ENCODE results near the gene PWP1. TPM values are rescaled to one million over a fixed set of nuclear protein-coding genes. Genes with fewer than 3 reads are reported as not detected.
"Not testable (repeated sequence)": the region's sequence is repeated elsewhere in the genome, so short reads cannot be mapped to it uniquely, and the experiment has no call there.

The PWP1 gene
- total RNA-seq, 1 experiment from 2014 or later: 77.7 TPM

DNA sequence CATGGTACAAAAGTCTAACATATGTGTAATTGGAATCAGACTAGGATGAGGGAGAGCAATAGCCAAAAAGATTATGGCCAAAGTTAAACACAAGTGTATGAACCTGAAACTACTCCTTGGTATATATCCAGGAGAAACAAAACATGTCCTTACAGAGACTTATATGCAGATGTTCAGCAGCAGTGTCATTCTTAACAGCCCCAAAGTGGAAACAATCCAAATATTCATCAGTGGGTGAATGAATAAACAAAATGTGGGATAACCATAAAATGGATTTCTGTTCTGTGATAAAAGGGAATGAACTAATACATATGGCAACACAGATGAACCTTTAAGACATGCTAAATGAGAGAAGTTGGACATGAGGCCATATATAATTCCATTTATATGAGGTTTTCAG lies 30.2 kb downstream of the PWP1 start:
- no TSS peak for BruUV-seq (replicated peaks)
- Histone ChIP-seq H3K4me3 (ENCODE audit: low read depth, low read length, poor library complexity, severe bottlenecking) (no peak overlapping the region), H3K4me1 (ENCODE audit: insufficient read depth, low read length, poor library complexity, severe bottlenecking) (no peaks in the 10 kb centered on the region), H3K36me3 (ENCODE audit: insufficient read depth, low read length, poor library complexity, severe bottlenecking) (peaks cover 24% of the 10 kb centered on the region), H3K9me3 (ENCODE audit: low read depth, low read length, poor library complexity, severe bottlenecking) (no peaks in the 10 kb centered on the region), H3K27me3 (replicated peaks; ENCODE audit: insufficient read depth, low read depth, low read length, poor library complexity) (no peaks in the 10 kb centered on the region), H3K27ac (ENCODE audit: low read depth, low read length, poor library complexity, severe bottlenecking) (no peak overlapping the region)
- ChIA-PET POLR2A (ENCODE audit: low non-redundant PET) (no interaction called here), CTCF (no interaction called here)
- no peak for TF ChIP-seq EZH2 (IDR thresholded peaks at IDR 0.05; ENCODE audit: borderline replicate concordance, low read depth, low read length, poor library complexity, severe bottlenecking)
- TF ChIP-seq, protein P1, sequence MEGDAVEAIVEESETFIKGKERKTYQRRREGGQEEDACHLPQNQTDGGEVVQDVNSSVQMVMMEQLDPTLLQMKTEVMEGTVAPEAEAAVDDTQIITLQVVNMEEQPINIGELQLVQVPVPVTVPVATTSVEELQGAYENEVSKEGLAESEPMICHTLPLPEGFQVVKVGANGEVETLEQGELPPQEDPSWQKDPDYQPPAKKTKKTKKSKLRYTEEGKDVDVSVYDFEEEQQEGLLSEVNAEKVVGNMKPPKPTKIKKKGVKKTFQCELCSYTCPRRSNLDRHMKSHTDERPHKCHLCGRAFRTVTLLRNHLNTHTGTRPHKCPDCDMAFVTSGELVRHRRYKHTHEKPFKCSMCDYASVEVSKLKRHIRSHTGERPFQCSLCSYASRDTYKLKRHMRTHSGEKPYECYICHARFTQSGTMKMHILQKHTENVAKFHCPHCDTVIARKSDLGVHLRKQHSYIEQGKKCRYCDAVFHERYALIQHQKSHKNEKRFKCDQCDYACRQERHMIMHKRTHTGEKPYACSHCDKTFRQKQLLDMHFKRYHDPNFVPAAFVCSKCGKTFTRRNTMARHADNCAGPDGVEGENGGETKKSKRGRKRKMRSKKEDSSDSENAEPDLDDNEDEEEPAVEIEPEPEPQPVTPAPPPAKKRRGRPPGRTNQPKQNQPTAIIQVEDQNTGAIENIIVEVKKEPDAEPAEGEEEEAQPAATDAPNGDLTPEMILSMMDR (conservative IDR thresholded peaks at IDR 0.05; ENCODE audit: low read depth, low read length): no peak
- DNase-seq (ENCODE audit: low spot score): no peak
- intact Hi-C loops (cut with micrococcal nuclease; ENCODE audit: unreplicated experiment): no loop called here

DNA sequence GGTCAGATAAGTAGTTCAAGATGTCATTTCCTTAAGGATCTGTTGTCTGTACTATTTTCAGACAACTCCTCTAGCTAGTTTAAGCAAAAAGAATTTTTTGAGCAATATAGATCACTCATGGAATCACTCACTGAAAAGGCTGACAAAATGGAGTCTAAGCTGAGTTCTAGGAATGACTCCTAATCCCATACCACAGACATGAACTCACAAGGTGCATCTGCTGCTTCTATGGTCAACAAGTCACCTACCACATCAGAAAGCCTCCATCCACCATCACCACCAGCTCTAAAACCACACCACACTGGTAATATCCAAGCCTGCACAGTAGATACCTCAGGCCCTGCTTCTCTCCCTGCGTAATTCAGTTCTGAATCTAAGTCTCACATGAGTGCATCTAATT lies 33.0 kb downstream of the PWP1 start:
- no peak for TF ChIP-seq EZH2 (IDR thresholded peaks at IDR 0.05; ENCODE audit: borderline replicate concordance, low read depth, low read length, poor library complexity, severe bottlenecking)
- TF ChIP-seq, protein P1 (conservative IDR thresholded peaks at IDR 0.05; ENCODE audit: low read depth, low read length): no peak
- intact Hi-C loops (cut with micrococcal nuclease; ENCODE audit: unreplicated experiment): no loop called here
- Histone ChIP-seq H3K27me3 (replicated peaks; ENCODE audit: insufficient read depth, low read depth, low read length, poor library complexity) (no peaks in the 10 kb centered on the region), H3K9me3 (ENCODE audit: low read depth, low read length, poor library complexity, severe bottlenecking) (no peaks in the 10 kb centered on the region), H3K27ac (ENCODE audit: low read depth, low read length, poor library complexity, severe bottlenecking) (no peak overlapping the region), H3K36me3 (ENCODE audit: insufficient read depth, low read length, poor library complexity, severe bottlenecking) (peaks cover under 1% of the 10 kb centered on the region), H3K4me1 (ENCODE audit: insufficient read depth, low read length, poor library complexity, severe bottlenecking) (no peaks in the 10 kb centered on the region), H3K4me3 (ENCODE audit: low read depth, low read length, poor library complexity, severe bottlenecking) (no peak overlapping the region)
- ChIA-PET CTCF (no interaction called here), POLR2A (ENCODE audit: low non-redundant PET) (no interaction called here)
- DNase-seq (ENCODE audit: low spot score): no peak
- no TSS peak for BruUV-seq (replicated peaks)

DNA sequence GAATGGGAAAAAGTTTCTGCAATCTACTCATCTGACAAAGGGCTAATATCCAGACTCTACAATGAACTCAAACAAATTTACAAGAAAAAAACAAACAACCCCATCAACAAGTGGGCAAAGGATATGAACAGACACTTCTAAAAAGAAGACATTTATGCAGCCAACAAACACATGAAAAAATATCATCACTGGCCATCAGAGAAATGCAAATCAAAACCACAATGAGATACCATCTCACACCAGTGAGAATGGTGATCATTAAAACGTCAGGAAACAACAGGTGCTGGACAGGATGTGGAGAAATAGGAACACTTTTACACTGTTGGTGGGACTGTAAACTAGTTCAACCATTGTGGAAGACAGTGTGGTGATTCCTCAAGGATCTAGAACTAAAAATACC lies 41.7 kb downstream of the PWP1 start:
- CTCF ChIA-PET; H3K4me3 ChIP-seq (ENCODE audit: low read depth, low read length, poor library complexity, severe bottlenecking); POLR2A ChIA-PET (ENCODE audit: low non-redundant PET); BruUV-seq (replicated peaks); H3K27me3 ChIP-seq (replicated peaks; ENCODE audit: insufficient read depth, low read depth, low read length, poor library complexity); H3K4me1 ChIP-seq (ENCODE audit: insufficient read depth, low read length, poor library complexity, severe bottlenecking); H3K36me3 ChIP-seq (ENCODE audit: insufficient read depth, low read length, poor library complexity, severe bottlenecking); H3K27ac ChIP-seq (ENCODE audit: low read depth, low read length, poor library complexity, severe bottlenecking); H3K9me3 ChIP-seq (ENCODE audit: low read depth, low read length, poor library complexity, severe bottlenecking); intact Hi-C loops (cut with micrococcal nuclease; ENCODE audit: unreplicated experiment); DNase-seq (ENCODE audit: low spot score): not testable (repeated sequence)

DNA sequence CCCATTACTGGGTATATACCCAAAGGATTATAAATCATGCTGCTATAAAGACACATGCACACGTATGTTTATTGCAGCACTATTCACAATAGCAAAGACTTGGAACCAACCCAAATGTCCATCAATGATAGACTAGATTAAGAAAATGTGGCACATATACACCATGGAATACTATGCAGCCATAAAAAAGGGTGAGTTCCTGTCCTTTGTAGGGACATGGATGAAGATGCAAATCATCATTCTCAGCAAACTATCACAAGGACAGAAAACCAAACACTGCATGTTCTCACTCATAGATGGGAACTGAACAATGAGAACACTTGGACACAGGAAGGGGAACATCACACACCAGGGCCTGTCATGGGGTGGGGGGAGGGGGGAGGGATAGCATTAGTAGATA lies 42.1 kb downstream of the PWP1 start:
- H3K9me3 ChIP-seq (ENCODE audit: low read depth, low read length, poor library complexity, severe bottlenecking); intact Hi-C loops (cut with micrococcal nuclease; ENCODE audit: unreplicated experiment); H3K27me3 ChIP-seq (replicated peaks; ENCODE audit: insufficient read depth, low read depth, low read length, poor library complexity); H3K4me1 ChIP-seq (ENCODE audit: insufficient read depth, low read length, poor library complexity, severe bottlenecking); H3K4me3 ChIP-seq (ENCODE audit: low read depth, low read length, poor library complexity, severe bottlenecking); CTCF ChIA-PET; H3K27ac ChIP-seq (ENCODE audit: low read depth, low read length, poor library complexity, severe bottlenecking); BruUV-seq (replicated peaks); POLR2A ChIA-PET (ENCODE audit: low non-redundant PET); DNase-seq (ENCODE audit: low spot score); H3K36me3 ChIP-seq (ENCODE audit: insufficient read depth, low read length, poor library complexity, severe bottlenecking): not testable (repeated sequence)
